HG02588 (cell line): ENCODE measurements around the gene LPXN.
A peak's percentile ranks its signal among the peaks of the same experiment; 100 is the strongest.
"Not testable (repeated sequence)": the region's sequence is repeated elsewhere in the genome, so short reads cannot be mapped to it uniquely, and the experiment has no call there.

Source experiments
- ATAC-seq: cut with Tn5 transposase; IDR thresholded peaks from one replicate; pipeline ENCODE4 v1.9.1; 2021; ENCODE audit warnings: mild to moderate bottlenecking, moderate library complexity; ENCODE audit not compliant: unreplicated experiment

The LPXN gene

GRCh38 chr11:58579192-58580129 lies 3.8 kb upstream of the LPXN start:
- peak; percentile 35 for ATAC-seq

GRCh38 chr11:58578635-58579191 lies 3.1 kb upstream of the LPXN start, which contains the start of gene ZFP91:
Gene ZFP91, plus strand, starts transcription at chr11:58579063. Its CDS starts 219 bp downstream, at chr11:58579282.
- ATAC-seq: peak; percentile 32

GRCh38 chr11:58578136-58578634 lies 2.5 kb upstream of the LPXN start:
- no peak for ATAC-seq

GRCh38 chr11:58577555-58578135 lies 2.0 kb upstream of the LPXN start:
- peak; percentile 50 for ATAC-seq

- ATAC-seq: no peak
These were observed 1.3 kb upstream of the LPXN start for GRCh38 chr11:58576887-58577471.

GRCh38 chr11:58574881-58575280 lies 775 bp downstream of the LPXN start:
- ATAC-seq: no peak

- peak; percentile 12 for ATAC-seq
These were observed 2.1 kb downstream of the LPXN start for GRCh38 chr11:58573451-58574104.

- not testable (repeated sequence) for ATAC-seq
These were observed 2.8 kb downstream of the LPXN start for GRCh38 chr11:58572906-58573305.

GRCh38 chr11:58567889-58568512 lies 7.7 kb downstream of the LPXN start:
- ATAC-seq: peak; percentile 88

- no peak for ATAC-seq
These were observed 11.4 kb downstream of the LPXN start for GRCh38 chr11:58564231-58564630.

GRCh38 chr11:58562375-58562800 lies 13.3 kb downstream of the LPXN start:
- peak; percentile 73 for ATAC-seq

- ATAC-seq: no peak
These were observed 14.1 kb downstream of the LPXN start for GRCh38 chr11:58561394-58562098.

- ATAC-seq: no peak
These were observed 14.8 kb downstream of the LPXN start for GRCh38 chr11:58560842-58561241.

GRCh38 chr11:58549644-58550043 lies 26.0 kb downstream of the LPXN start:
- ATAC-seq: no peak

GRCh38 chr11:58546841-58547240 lies 28.8 kb downstream of the LPXN start:
- ATAC-seq: no peak

- no peak for ATAC-seq
These were observed 43.8 kb downstream of the LPXN start for GRCh38 chr11:58531865-58532341.

GRCh38 chr11:58530236-58530635 lies 45.4 kb downstream of the LPXN start:
- ATAC-seq: no peak

- no peak for ATAC-seq
These were observed 48.2 kb downstream of the LPXN start for GRCh38 chr11:58527429-58527828.

GRCh38 chr11:58526721-58527120 lies 48.9 kb downstream of the LPXN start:
- ATAC-seq: no peak
